Trophoblast cell (in vitro differentiated cells and primary cell): ENCODE data around the gene TMA7.
A peak's percentile ranks its signal among the peaks of the same experiment; 100 is the strongest.

ENCODE experiments used
- DNase-seq, 2 donors: peaks; one replicate each; pipeline ENCODE4 v3.0.0-alpha.2; 2016
- H2AFZ ChIP-seq: 2 replicates; pipeline ENCODE4 v1.6.1; 2013; ENCODE audit warnings: low read length, moderate library complexity, mild to moderate bottlenecking; ENCODE audit not compliant: insufficient read depth, poor library complexity
- H2AK5ac ChIP-seq: 2 replicates; pipeline ENCODE4 v1.6.1; 2013; ENCODE audit warnings: mild to moderate bottlenecking, low read length
- H2BK120ac ChIP-seq: 2 replicates; pipeline ENCODE4 v1.6.1; 2013; ENCODE audit warnings: low read length, mild to moderate bottlenecking, moderate library complexity; ENCODE audit not compliant: insufficient read depth, poor library complexity
- H2BK12ac ChIP-seq: 2 replicates; pipeline ENCODE4 v1.6.1; 2013; ENCODE audit warnings: mild to moderate bottlenecking, low read length, moderate library complexity
- H2BK5ac ChIP-seq: 2 replicates; pipeline ENCODE4 v1.6.1; 2013; ENCODE audit warnings: low read length, low read depth, moderate library complexity, mild to moderate bottlenecking; ENCODE audit not compliant: poor library complexity
- H3K14ac ChIP-seq: 2 replicates; pipeline ENCODE4 v1.6.1; 2013; ENCODE audit warnings: mild to moderate bottlenecking, low read length
- H3K18ac ChIP-seq: 2 replicates; pipeline ENCODE4 v1.6.1; 2013; ENCODE audit warnings: mild to moderate bottlenecking, low read length
- H3K23ac ChIP-seq: 2 replicates; pipeline ENCODE4 v1.6.1; 2013; ENCODE audit warnings: low read length
- H3K27ac ChIP-seq: 2 replicates; pipeline ENCODE4 v1.5.1; 2013; ENCODE audit warnings: low read depth, mild to moderate bottlenecking, inconsistent platforms, low read length, moderate library complexity
- H3K27me3 ChIP-seq: 2 replicates; pipeline ENCODE4 v1.6.1; 2013; ENCODE audit warnings: inconsistent platforms, mild to moderate bottlenecking, low read length, moderate library complexity; ENCODE audit not compliant: insufficient read depth
- H3K36me3 ChIP-seq, 2 experiments: 1 replicate in 1 of 2; 2 replicates in 1 of 2; pipeline ENCODE4 v1.6.1; 2013; ENCODE audit warnings: low read length in 2 of 2, mild to moderate bottlenecking in 2 of 2, moderate library complexity in 1 of 2; ENCODE audit not compliant: insufficient read depth in 2 of 2, control insufficient read depth in 1 of 2
- H3K4ac ChIP-seq: 2 replicates; pipeline ENCODE4 v1.6.1; 2013; ENCODE audit warnings: low read depth, mild to moderate bottlenecking, low read length, moderate library complexity
- H3K4me1 ChIP-seq, 2 experiments: 1 replicate in 1 of 2; 2 replicates in 1 of 2; pipeline ENCODE4 v1.6.1; 2013; ENCODE audit warnings: low read length in 2 of 2, mild to moderate bottlenecking in 2 of 2, moderate library complexity in 1 of 2; ENCODE audit not compliant: insufficient read depth in 2 of 2, control insufficient read depth in 1 of 2
- H3K4me2 ChIP-seq: 2 replicates; pipeline ENCODE4 v1.6.1; 2013; ENCODE audit warnings: inconsistent platforms, mild to moderate bottlenecking, low read length, moderate library complexity
- H3K4me3 ChIP-seq: 2 replicates; pipeline ENCODE4 v1.5.1; 2013; ENCODE audit warnings: mild to moderate bottlenecking, low read depth, low read length, inconsistent platforms
- H3K79me1 ChIP-seq: one replicate; pipeline ENCODE4 v1.6.1; 2013; ENCODE audit warnings: low read length
- H3K79me2 ChIP-seq: 2 replicates; pipeline ENCODE4 v1.6.1; 2013; ENCODE audit warnings: low read length, mild to moderate bottlenecking; ENCODE audit not compliant: control insufficient read depth, insufficient read depth, poor library complexity
- H3K9ac ChIP-seq: 2 replicates; pipeline ENCODE4 v1.6.1; 2013; ENCODE audit warnings: mild to moderate bottlenecking, low read length
- H3K9me3 ChIP-seq: 2 replicates; pipeline ENCODE4 v1.6.1; 2013; ENCODE audit warnings: low read depth, mild to moderate bottlenecking, control low read depth, inconsistent platforms, low read length; ENCODE audit not compliant: insufficient read depth
- H4K12ac ChIP-seq: 2 replicates; pipeline ENCODE4 v1.6.1; 2013; ENCODE audit warnings: low read depth, mild to moderate bottlenecking, low read length, moderate library complexity
- H4K8ac ChIP-seq: 2 replicates; pipeline ENCODE4 v1.6.1; 2013; ENCODE audit warnings: low read depth, mild to moderate bottlenecking, low read length, moderate library complexity
- H4K91ac ChIP-seq: one replicate; pipeline ENCODE4 v1.6.1; 2013; ENCODE audit warnings: low read depth, mild to moderate bottlenecking, low read length, moderate library complexity
- WGBS: extraction: QIAGEN DNeasy Blood & Tissue Kit; methylation state at CpG from one replicate; pipeline ENCODE4 v1.1.7; 2013; ENCODE audit warnings: missing lambda C conversion rate; ENCODE audit not compliant: insufficient read length, insufficient coverage; ENCODE audit errors: extremely low coverage; 5-methylcytosine and 5-hydroxymethylcytosine counted together

TMA7 gene

DNA sequence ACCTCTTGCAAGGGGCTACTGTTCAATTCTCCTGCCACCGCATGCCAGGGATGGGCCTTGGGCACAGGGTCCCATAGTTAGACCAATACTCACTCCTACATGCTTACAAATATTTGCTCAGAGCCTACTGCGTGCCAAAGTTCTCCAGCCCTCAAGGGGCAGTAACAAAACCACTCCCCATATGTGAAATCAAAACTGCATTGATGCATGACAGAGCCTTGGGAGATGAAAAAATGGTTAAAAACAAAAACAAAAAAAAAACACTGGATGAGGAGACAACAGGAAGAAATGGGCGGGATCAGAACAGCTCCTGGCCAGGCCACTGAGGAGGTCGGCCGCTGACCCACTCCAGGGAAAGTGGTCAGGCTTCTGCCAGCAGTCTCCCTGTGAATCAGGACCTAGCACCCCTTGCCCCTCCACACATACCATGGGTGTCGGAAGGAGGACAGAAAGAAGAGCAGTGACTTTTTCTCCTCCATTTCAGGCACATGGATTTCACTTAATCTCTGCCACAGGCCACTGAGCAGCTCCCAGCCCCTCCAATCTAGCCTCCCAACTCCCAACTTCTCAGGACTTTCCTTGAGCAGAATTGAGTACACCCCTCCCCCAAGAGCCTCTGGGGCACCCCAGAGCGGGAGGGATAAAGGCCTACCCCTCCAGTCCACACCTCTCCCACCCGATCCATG, 13.0 kb upstream of the TMA7 start:
- Histone ChIP-seq H3K79me2 (peaks cover 27% of the 10 kb centered on the region), H2BK5ac (no peak overlapping the region), H2AFZ (no peak overlapping the region), H2BK120ac (no peak overlapping the region), H4K91ac (no peak overlapping the region), H3K4ac (peak overlapping the region; percentile 58), H3K9ac (no peak overlapping the region), H2AK5ac (no peak overlapping the region), H3K4me3 (no peak overlapping the region), H3K9me3 (no peaks in the 10 kb centered on the region), H4K12ac (no peak overlapping the region), H3K27ac (no peak overlapping the region), H3K79me1 (peaks cover 14% of the 10 kb centered on the region), H3K23ac (no peak overlapping the region), H3K27me3 (no peaks in the 10 kb centered on the region), H3K4me2 (peak overlapping the region; percentile 74), H3K36me3 (peaks cover 24 to 27% of the 10 kb centered on the region in 2 experiments), H2BK12ac (no peak overlapping the region), H3K18ac (no peak overlapping the region), H4K8ac (no peak overlapping the region), H3K14ac (no peak overlapping the region), H3K4me1 (peaks cover 33 to 36% of the 10 kb centered on the region in 2 experiments)
- no CpG with 5 or more reads among the region's 8 CpGs for WGBS
- DNase-seq = no peak

DNA sequence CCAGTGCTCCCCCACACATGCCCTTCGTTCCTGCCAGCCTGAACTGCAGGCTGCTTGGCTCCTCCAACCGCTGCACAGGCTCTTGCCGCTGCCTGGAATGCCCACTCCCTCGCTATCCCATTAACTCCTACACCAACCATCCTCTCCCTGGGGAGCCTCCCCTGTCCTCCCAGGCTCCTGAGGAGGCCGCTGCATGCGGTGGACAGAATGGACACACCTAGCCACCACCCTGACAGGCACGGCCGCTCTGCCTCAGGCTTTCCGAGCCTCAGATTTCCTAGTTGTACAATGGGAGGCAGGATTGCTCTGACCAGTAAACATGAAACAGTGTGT, 12.5 kb upstream of the TMA7 start:
- Histone ChIP-seq H2AFZ (no peak overlapping the region), H3K9me3 (no peaks in the 10 kb centered on the region), H2BK12ac (no peak overlapping the region), H4K91ac (no peak overlapping the region), H3K79me2 (peaks cover 27% of the 10 kb centered on the region), H3K18ac (no peak overlapping the region), H3K27me3 (no peaks in the 10 kb centered on the region), H3K4me3 (no peak overlapping the region), H3K23ac (no peak overlapping the region), H3K14ac (no peak overlapping the region), H3K36me3 (peaks cover 24 to 27% of the 10 kb centered on the region in 2 experiments), H2BK120ac (no peak overlapping the region), H3K4me2 (peak overlapping the region; percentile 74), H4K12ac (no peak overlapping the region), H4K8ac (no peak overlapping the region), H3K79me1 (peaks cover 14% of the 10 kb centered on the region), H2BK5ac (no peak overlapping the region), H3K27ac (no peak overlapping the region), H3K9ac (no peak overlapping the region), H3K4me1 (peaks cover 37 to 41% of the 10 kb centered on the region in 2 experiments), H2AK5ac (no peak overlapping the region), H3K4ac (peak overlapping the region; percentile 51)
- DNase-seq = no peak
- WGBS = no CpG with 5 or more reads among the region's 9 CpGs

DNA sequence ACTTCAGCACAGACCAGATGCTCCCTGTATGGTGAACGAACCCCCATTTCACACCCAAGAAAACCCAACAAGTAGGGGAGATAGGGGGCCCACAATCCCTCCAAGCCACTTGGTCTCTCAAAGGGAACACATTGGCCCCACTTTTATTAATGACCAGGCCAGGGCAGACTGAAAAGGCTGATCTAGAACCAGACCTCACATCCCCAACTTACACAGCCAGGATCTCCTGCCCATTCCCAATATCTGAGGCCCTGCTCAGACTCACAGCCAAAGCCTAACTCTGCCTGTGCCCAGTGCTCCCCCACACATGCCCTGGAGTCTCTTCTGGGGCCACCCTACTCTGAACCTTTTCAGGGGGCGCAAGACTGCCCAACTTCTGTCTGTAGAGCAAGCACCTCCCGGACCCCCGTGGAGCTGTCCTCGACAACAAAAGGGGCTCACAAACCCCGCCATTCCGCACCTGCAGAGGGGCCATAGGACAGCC, 11.9 kb upstream of the TMA7 start:
- Histone ChIP-seq H2BK120ac (no peak overlapping the region), H2AK5ac (no peak overlapping the region), H3K4me2 (peak overlapping the region; percentile 74), H3K4me1 (peaks cover 42 to 46% of the 10 kb centered on the region in 2 experiments), H4K12ac (peak overlapping the region; percentile 14), H3K27ac (no peak overlapping the region), H3K36me3 (peaks cover 23 to 28% of the 10 kb centered on the region in 2 experiments), H4K8ac (no peak overlapping the region), H3K4me3 (peak overlapping the region; percentile 80), H3K79me2 (peaks cover 27% of the 10 kb centered on the region), H3K27me3 (no peaks in the 10 kb centered on the region), H3K18ac (no peak overlapping the region), H3K14ac (peak overlapping the region; percentile 21), H3K9ac (no peak overlapping the region), H2BK5ac (no peak overlapping the region), H3K9me3 (no peaks in the 10 kb centered on the region), H2BK12ac (no peak overlapping the region), H3K79me1 (peaks cover 14% of the 10 kb centered on the region), H3K23ac (no peak overlapping the region), H2AFZ (no peak overlapping the region), H4K91ac (peak overlapping the region; percentile 21), H3K4ac (peak overlapping the region; percentile 41)
- DNase-seq = no peak
- WGBS = no CpG with 5 or more reads among the region's 7 CpGs

DNA sequence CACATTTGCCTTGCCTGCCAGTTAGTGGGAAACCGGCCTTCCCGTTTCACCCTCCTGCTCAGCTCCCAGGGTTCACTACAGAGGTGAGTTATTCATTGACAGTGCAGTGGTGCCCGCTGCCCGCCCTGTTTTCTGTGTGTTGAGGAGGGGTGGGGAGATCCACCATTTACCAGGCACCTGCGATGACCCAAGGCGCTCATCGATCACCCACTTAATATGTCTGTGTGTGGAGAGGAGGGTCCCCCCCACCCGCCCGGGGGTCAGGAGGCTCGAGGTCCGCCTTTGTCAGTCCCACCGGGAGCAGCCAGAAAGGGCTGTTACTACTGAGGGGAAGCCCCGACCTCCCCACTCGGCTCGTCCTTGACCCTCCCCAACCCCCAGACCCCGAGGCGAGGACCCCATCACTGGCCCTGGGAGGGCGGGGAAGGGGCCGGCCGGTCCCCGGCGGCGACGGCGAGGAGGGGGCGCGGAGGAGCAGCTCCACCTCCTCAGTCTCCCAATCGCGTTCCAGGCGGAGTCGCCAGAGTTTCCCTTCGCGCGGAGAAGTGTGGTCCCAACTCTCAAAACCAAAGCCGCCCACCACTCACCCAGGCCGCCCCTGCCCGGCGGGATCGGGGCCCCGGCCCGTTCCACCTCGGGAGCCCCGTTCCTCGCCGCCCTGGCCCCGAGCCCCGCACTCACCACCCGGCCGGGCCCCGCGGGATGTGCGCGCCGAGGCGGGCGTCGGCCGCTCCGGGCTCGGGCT, 11.3 kb upstream of the TMA7 start:
- peak overlapping the region; percentile 61 for H3K4ac ChIP-seq
- H3K79me2 ChIP-seq = peaks cover 27% of the 10 kb centered on the region
- peak overlapping the region; percentile 95 for H4K91ac ChIP-seq
- H3K36me3 ChIP-seq = peaks cover 22 to 25% of the 10 kb centered on the region in 2 experiments
- H2BK120ac ChIP-seq = peak overlapping the region; percentile 72
- H4K12ac ChIP-seq = peak overlapping the region; percentile 75
- H3K4me3 ChIP-seq = peak overlapping the region; percentile 80
- peak overlapping the region; percentile 83 for H4K8ac ChIP-seq
- peak overlapping the region; percentile 80 for H3K27ac ChIP-seq
- H2AFZ ChIP-seq = peak overlapping the region; percentile 57
- no CpG with 5 or more reads among the region's 60 CpGs for WGBS
- peaks cover 47 to 51% of the 10 kb centered on the region in 2 experiments for H3K4me1 ChIP-seq
- no peak for DNase-seq
- peak overlapping the region; percentile 81 for H3K9ac ChIP-seq
- peak overlapping the region; percentile 81 for H3K14ac ChIP-seq
- H3K27me3 ChIP-seq = no peaks in the 10 kb centered on the region
- no peaks in the 10 kb centered on the region for H3K9me3 ChIP-seq
- peak overlapping the region; percentile 70 for H2BK5ac ChIP-seq
- no peak overlapping the region for H3K23ac ChIP-seq
- H2AK5ac ChIP-seq = no peak overlapping the region
- peak overlapping the region; percentile 26 for H3K18ac ChIP-seq
- H3K4me2 ChIP-seq = peak overlapping the region; percentile 74
- H2BK12ac ChIP-seq = no peak overlapping the region
- peaks cover 16% of the 10 kb centered on the region for H3K79me1 ChIP-seq
